NCI-H2029 treated with DMSO at 0.1 percent for 48 hours (cell line): ENCODE measurements around the gene LNX1.

Experiments
- DNase-seq: peaks from one replicate; lab custom pipeline; 2025; lab: John Stamatoyannopoulos, UW

LNX1 gene

DNA sequence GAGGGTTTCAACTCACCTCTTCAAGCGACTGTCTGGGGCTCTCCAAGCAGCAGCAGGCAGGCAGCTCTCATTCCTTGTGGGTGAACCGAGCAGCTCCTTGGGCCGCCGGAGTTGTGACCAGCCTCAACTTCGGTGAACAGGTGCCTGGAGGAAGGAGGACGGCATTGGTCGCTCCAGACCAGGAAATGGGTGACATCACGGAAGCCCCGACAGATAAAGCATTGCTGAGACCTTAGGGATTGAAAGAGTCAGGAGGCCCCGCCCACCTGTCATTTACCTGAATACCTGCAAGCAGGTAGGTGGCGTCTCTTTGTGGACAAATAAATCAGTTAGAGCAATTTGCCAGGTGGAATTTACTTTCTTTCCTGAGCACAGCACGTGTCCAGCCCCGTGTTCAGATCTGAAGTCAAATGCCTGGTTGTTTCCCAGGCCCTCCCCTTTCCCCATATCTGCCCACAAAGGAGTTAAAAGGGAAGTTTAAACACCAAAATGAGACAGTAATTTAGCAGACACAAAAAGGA lies at the start of gene LNX1:
Gene LNX1 (minus strand): TSS at position 115 of the 521 bp plus-strand sequence. CDS start 17,484 bp downstream, outside the sequence.
- DNase-seq: peak; percentile 78

DNA sequence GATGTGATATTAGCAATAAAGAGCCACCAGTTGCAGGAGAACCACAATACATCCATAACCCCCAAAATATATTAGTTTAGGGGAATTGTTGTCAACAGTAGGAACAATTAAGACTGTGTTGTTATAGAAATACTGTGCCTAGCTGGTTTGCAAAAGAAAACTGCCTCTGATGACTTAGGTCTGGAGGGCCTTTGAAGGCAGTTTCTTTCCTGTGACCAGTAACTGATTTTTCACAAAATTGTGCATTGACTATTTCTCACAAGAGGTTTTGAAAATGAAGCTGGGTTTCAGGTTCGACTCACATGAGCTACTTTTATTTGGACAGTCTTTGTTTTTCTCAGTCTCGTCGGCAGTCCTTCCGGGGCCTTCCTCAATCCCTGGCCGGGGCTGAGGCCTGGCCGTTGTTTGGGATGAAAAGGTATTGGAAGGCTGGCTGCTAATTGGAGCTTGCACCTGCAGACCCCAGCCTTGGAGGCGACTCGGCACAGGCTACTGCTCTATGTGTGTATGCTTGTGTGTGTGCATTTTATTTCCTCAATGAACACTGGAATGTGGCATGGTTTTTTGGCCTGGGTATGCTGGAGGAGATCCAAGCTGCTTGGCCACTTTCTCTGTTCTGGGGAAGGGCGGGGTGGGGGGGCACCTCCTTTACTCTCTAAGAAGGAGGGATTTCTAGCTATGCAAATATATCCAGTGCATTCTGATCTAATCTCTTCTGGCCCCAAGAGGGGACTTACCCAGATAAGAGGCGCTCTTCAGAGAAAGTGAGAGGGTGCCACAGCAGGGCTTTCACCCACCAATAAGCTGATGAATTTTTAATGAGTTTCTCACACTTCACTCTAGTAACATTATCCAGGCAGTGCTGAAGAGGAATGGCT lies 49.5 kb upstream of the LNX1 start:
- peak; percentile 90 for DNase-seq

DNA sequence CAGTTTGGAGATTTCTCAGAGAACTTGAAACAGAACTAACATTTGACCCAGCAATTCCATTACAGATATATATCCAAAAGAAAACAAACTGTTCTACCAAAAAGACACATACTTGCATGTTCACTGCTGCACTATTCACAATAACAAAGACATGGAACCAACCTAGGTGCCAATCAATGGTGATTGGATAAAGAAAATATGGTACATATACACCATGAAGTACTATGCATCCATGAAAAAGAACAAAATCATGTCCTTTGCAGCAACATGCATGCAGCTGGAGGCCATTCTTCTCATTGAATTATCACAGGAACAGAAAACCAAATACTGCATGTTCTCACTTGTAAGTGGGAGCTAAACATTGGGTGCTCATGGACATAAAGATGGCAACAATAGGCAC lies 47.6 kb upstream of the LNX1 start:
- no peak for DNase-seq

DNA sequence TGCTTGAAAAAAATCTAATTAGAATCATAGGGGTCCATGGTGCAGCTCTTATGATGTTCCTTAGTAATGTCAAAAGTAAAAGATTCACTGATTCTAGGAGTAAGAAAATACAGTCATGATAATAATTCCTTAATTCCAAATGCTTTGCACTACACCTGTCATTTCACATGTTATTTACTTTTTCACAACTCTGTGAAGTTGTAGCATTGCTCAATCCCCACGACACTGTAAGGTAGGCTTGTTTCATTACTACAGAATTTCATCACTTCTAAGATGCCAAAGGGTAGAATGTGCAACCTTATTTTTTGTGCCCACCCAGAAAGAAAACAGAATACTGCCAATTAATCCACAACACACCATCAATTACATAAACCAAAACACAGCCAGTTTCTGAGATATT lies 46.1 kb upstream of the LNX1 start:
- DNase-seq: no peak

DNA sequence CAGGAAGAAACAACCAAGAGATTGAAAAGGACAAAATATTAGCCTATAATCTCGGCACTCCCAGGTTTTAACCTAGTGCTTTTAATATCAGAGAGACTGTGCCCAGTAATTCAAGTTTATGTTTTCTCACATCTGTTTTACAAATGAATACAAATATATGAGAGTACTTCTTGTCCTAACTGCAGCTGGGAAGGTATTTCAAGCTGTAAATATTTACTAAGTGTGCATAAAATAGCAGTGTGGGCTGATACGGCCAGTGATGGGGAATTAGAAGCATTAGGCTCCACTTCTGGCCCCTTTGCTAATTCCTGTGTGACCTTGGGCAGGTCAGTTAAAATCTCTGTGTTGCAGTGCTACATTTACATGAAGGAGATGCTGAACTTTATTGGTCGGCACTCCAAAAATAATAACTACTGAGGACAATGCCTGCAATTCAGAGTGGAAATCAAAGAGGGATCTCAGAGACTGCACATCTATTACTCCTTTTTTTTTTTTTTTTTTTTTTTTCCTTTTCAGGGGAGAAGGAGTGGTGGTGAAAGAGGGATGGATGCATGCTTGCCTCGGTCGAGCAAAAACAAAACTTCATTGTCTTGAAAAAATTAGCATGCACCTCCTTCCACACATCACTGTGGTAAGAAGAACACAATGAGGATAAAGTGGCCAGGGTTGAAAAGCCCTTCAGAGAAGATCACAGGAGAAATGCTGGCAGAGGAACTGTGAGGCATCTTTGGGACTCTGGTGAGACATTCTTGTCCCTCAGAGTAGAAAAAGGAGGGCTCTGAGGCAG lies 44.6 kb upstream of the LNX1 start:
- no peak for DNase-seq

DNA sequence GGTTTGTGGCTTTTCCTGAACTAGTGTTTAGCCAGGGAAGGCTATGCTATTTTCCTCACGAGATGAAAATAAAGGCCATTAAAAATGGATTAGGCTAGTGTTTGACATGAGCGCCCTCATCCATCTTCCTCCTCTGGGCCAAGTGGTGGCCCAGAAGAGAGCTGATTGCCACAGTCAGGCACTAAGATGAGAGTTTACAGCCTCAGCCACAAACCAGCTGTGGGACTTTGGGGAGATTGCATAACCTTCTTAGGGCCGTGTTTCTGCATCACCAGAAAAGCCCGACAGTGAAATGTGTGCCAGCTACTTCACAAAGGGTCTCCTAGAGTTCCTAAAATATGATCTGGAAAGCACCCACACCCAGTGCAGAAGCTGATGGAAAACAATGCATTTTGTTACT lies 42.3 kb upstream of the LNX1 start:
- DNase-seq: no peak

DNA sequence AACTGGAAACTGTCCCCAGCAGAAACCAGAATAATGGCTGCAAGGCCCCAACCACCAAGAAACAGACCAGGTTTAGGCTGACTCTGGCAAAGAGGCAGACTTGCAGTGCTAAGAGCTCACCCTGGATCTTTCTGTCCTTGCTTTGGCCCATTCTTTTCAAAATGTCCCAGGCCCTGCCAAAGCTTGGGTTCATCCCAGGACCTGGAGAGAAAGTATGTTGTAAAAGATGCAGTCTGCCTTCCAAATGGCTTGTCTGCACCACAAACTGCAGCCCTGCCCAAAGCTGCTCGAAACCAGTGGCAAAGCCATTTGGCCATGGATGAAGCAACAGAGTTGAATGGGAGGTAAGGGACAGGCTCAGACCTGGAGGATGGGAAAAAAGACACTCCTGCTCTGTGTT lies 38.0 kb upstream of the LNX1 start:
- DNase-seq: no peak

DNA sequence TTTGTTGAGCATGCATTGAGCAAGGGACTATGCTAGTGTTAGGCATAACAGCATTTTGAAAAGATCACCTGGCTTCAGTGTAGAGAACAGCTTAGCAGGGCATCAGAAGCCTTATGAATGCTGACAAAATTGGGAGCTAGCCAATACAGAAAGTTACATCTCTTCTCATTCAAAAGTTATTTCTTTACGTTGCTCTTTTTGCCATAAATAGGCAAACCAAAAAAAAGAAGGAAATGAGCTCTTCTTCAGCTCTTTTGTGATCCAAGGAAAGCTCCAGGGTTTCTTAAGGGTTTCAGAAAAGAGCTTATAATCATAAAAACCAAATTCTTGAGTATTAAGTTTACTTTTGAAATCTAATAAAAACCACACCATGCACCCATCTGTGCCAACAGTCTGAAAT lies 35.2 kb upstream of the LNX1 start:
- DNase-seq: no peak

DNA sequence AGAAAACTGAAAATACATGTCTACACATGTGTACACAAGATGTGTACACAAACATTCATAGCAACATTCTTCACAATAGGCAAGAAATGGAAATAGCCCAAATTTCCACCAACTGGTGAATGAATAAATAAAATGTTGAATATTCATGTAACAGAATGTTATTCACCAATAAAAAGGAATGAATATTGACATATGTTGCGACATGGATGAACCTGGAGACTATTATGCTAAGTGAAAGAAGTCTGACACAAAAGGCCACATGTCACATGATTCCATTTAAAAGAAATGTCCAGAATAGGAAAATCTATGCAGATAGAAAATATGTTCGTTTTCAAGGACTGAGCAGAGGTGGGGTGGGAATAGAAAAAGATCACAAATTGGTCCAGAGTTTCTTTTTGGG lies 34.6 kb upstream of the LNX1 start:
- no peak for DNase-seq

DNA sequence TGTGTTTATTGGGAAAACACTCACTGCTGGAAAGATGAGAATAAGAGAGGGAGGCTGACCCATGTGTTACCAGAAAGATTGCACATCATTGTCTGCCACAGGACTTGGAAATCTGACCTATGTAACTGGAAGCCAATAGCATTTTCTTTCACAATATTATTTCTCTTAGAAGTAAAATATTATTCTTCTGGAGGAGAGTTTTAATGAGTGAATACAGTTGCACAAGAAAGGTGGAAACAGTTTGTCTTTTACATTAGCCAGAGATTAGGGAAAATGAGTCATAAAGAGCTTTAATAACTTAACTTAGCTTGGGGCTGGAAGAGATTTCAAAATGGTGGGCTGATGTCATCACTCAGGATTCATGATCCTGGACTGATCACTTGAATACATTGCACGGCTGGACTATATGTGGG lies 31.5 kb upstream of the LNX1 start:
- no peak for DNase-seq

DNA sequence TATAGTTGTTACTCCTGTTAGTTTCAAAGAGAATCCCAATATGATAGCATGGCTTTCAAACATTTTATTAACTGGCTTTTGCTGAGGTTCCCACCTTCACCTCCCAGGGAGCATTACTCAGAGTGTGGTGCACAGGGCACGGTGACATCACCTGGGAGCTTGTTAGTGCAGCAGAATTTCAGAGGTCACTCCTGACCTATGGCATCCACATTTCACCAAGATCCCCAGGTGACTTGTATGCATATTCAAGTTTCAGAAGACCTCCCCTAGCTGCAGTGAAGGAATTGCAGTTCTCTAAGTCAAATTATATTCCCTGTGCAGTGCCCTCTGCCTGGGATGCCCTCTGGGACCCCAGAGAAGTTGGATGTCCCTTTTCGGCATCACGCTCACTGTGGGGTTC lies 29.7 kb upstream of the LNX1 start:
- DNase-seq: no peak

DNA sequence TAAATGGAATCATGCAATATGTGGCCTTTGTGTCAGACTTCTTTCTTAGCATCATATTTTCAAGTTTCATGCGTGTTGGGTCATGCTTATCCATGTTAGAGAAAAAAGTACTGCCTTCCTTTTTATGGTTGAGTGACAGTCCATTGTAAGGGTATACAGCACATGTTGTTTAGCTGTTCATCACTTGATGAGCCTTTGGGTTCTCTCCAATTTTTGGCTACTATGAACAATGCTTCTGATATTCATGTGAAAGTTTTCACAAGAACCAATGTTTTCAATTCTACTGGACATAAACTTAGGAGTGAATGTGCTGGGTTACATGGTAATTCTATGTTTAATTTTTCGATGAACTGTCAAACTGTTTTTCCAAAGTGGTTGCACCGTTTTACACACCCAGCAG lies 28.1 kb upstream of the LNX1 start:
- DNase-seq: no peak

DNA sequence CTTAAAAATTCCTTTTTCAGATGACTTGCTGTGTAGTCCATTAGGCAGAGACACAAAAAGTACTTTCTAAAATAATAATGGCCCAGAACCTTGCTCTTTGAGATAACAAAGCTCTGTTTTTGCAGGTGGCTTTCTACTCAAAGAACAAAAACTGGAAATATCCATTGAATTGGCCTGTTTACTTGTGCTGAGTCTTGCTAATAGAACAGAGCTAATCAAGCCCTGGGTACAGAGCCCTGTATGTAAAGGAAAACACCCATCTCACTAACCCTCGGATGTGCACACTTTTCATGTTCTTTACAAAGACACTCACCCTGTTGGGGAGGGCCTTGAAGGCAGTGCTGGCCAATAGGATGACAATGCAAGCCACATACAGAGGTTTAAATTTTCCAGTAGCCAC lies 27.0 kb upstream of the LNX1 start:
- no peak for DNase-seq

DNA sequence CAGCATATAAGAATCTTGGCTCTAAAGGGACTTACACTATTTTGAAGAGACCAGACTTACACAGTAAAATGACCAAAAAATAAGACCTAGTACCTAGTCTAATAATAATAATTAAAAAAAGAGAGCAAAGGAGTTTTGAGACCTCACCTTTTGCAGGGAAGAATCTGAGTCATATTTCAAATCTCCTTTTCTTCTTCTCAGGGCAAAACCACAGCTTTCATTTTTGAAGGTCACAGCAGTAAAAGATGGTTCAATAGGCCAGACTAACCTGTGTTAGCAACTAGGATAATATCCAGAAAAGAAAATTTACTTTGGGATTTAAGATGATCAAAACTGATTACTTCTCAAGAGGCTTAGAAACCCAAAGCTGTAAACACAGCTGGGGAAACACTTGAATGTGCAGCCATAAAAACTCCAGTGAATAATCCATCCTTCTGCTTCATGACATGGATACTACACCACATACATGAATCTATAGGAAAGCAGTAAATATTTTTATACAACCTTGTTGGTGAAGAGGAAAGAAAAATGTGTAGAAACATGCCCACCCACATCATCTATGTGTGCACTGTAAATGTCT lies 25.9 kb upstream of the LNX1 start:
- no peak for DNase-seq

DNA sequence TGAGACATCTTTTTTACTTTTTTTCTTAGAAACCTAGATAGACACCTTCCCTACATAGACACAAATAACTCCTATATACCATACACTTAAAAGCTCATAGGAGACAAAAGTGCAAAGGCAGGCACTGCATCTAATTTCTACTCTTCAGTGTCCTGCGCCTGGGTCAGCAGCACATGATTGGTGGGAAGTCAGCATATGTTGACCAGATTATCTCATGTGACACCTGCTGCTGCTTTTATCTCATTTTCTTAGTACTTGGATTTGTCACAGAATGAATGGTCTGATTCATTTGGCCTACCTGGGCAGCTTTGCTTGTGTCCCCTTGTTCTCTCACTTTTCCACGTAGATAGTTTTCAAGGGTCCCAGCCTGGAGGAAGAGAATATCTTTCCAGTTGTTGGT lies 24.9 kb upstream of the LNX1 start:
- no peak for DNase-seq

DNA sequence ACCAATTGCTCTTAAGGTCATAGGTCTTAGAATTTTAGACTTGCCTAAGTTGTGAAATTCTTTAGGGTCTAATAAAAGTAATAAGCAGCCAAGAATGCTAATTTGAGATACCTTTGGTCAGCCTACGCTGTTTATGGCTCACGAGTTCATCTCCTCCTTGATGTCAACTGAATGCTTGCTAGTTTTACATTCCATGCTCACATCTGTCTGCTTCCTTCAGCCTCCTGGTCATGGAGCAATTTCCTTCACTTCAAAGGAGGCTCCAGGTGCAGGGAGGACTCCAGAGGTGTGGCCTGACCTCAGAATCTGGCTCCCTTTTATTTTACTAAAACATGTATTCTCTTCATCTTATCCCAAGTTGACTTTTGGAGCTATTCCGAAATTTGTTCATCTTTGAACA lies 23.3 kb upstream of the LNX1 start:
- no peak for DNase-seq

DNA sequence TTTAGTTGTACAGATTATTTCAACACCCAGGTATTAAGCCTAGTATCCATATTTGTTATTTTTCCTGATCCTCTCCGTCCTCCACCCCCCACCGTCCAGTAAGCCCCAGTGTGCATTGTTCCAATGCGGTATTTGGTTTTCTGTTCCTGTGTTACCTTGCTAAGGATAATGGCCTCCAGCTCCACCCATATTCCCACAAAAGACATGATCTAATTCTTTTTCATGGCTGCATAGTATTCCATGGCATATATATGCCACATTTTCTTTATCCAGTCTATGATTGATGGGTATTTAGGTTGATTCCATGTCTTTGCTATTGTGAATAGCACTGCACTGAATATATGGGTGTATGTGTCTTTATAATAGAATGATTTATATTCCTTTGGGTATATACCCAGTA lies 22.1 kb upstream of the LNX1 start:
- DNase-seq: no peak

DNA sequence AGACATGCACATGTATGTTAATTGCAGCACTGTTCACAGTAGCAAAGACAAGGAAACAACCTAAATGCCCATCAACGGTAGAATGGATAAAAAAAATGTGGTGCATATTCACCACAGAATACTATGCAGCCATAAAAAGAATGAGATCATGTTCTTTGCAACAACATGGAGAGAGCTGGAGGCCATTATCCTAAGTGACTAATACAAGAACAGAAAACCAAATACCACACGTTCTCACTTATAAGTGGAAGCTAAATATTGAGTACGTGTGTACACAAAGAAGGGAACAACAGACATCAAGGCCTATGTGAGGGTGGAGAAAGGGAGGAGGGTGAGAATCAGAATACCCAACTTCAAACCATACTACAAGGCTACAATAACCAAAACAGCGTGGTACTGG lies 17.4 kb upstream of the LNX1 start:
- no peak for DNase-seq

DNA sequence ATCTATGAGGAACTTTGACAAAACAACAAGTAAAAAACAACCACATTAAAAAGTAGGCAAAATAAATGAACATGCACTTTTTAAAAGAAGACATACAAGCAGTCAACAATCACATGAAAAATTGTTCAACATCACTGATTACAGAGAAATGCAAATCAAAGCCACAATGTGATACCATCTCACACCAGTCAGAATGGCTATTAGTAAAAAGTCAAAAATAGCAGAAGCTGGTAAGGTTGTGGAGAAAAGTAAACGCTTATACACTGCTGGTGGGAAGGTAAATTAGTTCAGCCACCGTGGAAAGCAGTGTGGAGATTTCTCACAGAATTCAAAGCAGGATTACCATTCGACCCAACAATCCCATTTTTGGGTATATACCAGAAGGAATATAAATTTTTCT lies 17.0 kb upstream of the LNX1 start:
- DNase-seq: no peak

DNA sequence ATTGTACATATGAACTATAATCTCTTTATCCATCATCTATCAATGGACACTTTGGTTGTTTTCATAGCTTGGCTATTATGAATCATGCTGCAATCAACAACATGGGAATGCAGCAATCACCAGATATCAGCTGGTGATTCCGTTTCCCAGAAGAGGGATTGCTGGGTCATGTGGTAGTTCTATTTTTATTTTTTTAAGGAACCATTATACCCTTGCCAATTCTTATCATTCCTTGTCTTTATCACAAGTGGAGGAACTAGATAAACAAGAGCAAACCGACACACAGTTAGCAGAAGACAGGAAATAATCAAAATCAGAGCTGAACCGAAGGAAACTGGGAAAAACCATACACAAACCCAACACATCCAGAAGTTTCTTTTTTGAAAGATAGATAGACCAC lies 14.5 kb upstream of the LNX1 start:
- no peak for DNase-seq

DNA sequence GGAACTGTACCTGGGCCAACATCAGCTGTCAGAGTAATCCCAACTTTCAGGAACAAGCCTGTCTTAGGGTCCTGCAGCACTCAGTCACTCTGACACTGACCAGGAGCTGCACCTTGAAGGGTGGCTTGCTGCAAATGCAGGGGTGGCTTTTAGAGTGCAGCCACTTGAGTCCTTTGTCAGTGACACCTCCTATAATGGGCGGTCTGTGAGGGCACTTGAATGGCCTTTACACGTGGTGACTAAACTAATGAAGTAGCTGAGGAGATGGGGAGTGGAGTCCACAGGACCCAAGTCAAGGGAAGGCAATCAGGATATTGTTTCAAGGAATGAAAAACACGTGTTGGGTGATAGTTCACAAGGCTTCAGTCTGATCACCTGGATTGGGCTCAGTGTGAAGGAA lies 11.1 kb upstream of the LNX1 start:
- no peak for DNase-seq

DNA sequence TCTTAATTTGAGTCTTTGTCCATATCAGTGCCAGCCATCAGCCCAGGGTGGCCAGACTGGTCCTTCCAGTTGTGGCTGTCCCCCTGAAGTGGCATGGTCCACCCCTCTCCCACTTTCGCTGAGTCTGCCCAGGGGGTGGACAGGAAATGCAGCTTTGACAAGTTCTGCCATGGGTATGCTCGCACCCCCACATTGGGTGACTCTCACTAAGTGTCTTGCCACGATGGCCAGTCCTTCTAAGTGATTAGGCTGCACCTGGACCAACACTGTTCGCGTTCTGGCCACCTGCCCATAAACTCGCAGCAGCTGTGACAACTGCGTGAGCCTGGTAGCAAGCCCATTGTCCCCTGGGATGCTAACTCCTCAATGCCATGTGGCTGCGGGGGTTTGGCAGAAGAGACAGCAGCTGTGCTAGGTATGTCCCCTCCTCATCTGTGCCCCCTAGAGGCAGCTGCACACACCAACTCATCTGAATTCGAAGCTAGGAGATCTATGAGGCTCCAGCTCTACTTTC lies 10.0 kb upstream of the LNX1 start:
- DNase-seq: peak; percentile 77

DNA sequence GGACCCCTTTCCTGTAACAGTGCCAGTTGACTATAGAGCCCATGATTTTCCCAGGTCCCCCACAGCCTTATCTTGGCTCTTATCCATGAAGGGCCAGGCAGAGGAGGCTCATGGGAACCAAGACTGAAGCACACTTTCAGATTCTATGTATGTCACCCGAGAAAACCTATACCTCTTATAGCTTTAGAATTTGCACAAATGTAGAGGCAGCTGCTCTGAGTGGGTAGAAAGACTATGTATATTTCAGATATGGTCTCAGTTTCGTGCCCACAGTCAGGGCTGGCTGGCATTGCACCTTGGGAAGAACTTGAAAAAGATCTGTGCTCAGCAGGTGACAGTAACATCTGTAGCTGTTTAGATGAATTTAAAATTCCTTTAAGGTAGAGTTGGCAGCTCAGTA lies 8.3 kb upstream of the LNX1 start:
- DNase-seq: no peak
